ENCODE results near the gene PLB1.

PLB1 gene, protein sequence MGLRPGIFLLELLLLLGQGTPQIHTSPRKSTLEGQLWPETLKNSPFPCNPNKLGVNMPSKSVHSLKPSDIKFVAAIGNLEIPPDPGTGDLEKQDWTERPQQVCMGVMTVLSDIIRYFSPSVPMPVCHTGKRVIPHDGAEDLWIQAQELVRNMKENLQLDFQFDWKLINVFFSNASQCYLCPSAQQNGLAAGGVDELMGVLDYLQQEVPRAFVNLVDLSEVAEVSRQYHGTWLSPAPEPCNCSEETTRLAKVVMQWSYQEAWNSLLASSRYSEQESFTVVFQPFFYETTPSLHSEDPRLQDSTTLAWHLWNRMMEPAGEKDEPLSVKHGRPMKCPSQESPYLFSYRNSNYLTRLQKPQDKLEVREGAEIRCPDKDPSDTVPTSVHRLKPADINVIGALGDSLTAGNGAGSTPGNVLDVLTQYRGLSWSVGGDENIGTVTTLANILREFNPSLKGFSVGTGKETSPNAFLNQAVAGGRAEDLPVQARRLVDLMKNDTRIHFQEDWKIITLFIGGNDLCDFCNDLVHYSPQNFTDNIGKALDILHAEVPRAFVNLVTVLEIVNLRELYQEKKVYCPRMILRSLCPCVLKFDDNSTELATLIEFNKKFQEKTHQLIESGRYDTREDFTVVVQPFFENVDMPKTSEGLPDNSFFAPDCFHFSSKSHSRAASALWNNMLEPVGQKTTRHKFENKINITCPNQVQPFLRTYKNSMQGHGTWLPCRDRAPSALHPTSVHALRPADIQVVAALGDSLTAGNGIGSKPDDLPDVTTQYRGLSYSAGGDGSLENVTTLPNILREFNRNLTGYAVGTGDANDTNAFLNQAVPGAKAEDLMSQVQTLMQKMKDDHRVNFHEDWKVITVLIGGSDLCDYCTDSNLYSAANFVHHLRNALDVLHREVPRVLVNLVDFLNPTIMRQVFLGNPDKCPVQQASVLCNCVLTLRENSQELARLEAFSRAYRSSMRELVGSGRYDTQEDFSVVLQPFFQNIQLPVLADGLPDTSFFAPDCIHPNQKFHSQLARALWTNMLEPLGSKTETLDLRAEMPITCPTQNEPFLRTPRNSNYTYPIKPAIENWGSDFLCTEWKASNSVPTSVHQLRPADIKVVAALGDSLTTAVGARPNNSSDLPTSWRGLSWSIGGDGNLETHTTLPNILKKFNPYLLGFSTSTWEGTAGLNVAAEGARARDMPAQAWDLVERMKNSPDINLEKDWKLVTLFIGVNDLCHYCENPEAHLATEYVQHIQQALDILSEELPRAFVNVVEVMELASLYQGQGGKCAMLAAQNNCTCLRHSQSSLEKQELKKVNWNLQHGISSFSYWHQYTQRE (N-terminal part only)

GRCh38 chr2:28495551-28496250 lies at the start of gene PLB1:
Gene PLB1 (plus strand): TSS chr2:28496060. CDS start chr2:28496115, 55 bp downstream.
- H3K4me3 ChIP-seq (ENCODE audit: low read depth, low read length) = no peak within 1 kb of the TSS
- TF ChIP-seq, protein P1, sequence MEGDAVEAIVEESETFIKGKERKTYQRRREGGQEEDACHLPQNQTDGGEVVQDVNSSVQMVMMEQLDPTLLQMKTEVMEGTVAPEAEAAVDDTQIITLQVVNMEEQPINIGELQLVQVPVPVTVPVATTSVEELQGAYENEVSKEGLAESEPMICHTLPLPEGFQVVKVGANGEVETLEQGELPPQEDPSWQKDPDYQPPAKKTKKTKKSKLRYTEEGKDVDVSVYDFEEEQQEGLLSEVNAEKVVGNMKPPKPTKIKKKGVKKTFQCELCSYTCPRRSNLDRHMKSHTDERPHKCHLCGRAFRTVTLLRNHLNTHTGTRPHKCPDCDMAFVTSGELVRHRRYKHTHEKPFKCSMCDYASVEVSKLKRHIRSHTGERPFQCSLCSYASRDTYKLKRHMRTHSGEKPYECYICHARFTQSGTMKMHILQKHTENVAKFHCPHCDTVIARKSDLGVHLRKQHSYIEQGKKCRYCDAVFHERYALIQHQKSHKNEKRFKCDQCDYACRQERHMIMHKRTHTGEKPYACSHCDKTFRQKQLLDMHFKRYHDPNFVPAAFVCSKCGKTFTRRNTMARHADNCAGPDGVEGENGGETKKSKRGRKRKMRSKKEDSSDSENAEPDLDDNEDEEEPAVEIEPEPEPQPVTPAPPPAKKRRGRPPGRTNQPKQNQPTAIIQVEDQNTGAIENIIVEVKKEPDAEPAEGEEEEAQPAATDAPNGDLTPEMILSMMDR (IDR thresholded peaks at IDR 0.05; ENCODE audit: control insufficient read depth, extremely low read depth, insufficient read depth) = no peak
- DNase-seq (ENCODE audit: low read depth) = no peak

- TF ChIP-seq, protein P1 (IDR thresholded peaks at IDR 0.05; ENCODE audit: control insufficient read depth, extremely low read depth, insufficient read depth) = no peak
- no peak overlapping the region for H3K4me3 ChIP-seq (ENCODE audit: low read depth, low read length)
- no peak for DNase-seq (ENCODE audit: low read depth)
Observed at GRCh38 chr2:28446531-28446930, 49.3 kb upstream of the PLB1 start.

DNA sequence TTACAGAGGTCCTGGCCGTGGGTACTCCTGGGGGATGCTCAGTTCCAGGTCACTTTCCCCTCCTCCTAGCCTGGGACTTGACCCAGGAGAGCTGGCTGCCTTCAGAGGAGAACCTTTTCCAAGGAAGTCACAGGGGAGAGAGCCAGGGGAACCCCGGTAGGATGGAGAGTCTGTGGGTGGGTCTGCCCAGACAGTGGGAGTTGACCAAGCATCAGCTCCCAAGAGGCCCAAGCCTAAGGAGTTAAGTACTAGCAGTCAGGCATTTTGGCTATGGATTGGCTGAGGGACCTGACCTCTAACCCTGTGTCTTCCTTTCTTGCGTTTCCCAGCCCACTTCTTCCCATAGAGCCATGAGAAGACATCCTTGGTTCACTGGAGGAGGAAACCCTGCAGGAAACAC lies 48.8 kb upstream of the PLB1 start:
- TF ChIP-seq, protein P1 (IDR thresholded peaks at IDR 0.05; ENCODE audit: control insufficient read depth, extremely low read depth, insufficient read depth) = no peak
- DNase-seq (ENCODE audit: low read depth) = no peak
- no peak overlapping the region for H3K4me3 ChIP-seq (ENCODE audit: low read depth, low read length)

- TF ChIP-seq, protein P1 (IDR thresholded peaks at IDR 0.05; ENCODE audit: control insufficient read depth, extremely low read depth, insufficient read depth) = no peak
- H3K4me3 ChIP-seq (ENCODE audit: low read depth, low read length) = no peak overlapping the region
- no peak for DNase-seq (ENCODE audit: low read depth)
Observed at GRCh38 chr2:28447943-28448792, 47.7 kb upstream of the PLB1 start.

GRCh38 chr2:28448793-28449100 lies 47.1 kb upstream of the PLB1 start:
- TF ChIP-seq, protein P1 (IDR thresholded peaks at IDR 0.05; ENCODE audit: control insufficient read depth, extremely low read depth, insufficient read depth) = no peak
- DNase-seq (ENCODE audit: low read depth) = no peak
- no peak overlapping the region for H3K4me3 ChIP-seq (ENCODE audit: low read depth, low read length)

Measured in LNCaP clone FGC (cell line).